ENCODE results near the gene FHIT. TPM values are rescaled to one million over a fixed set of nuclear protein-coding genes. Genes with fewer than 3 reads are reported as not detected.

FHIT gene
- total and polyA plus RNA-seq, 4 donors = 6.9 to 16.5 (median 9.9) TPM

GRCh38 chr3:60333710-60334109 lies 917.5 kb downstream of the FHIT start:
- Histone ChIP-seq H3K27me3 (ENCODE audit: control insufficient read depth, insufficient read depth, low read length) (no peaks in the 10 kb centered on the region), H3K4me3 (ENCODE audit: low read depth, low read length) (no peak overlapping the region), H3K27ac (ENCODE audit: low read depth, low read length) (no peak overlapping the region), H3K9me3 (ENCODE audit: control insufficient read depth, insufficient read depth, low read length) (no peaks in the 10 kb centered on the region), H3K4me1 (ENCODE audit: control insufficient read depth, insufficient read depth, low read length) (no peaks in the 10 kb centered on the region), H3K36me3 (ENCODE audit: control insufficient read depth, insufficient read depth, low read length) (no peaks in the 10 kb centered on the region)
- WGBS (ENCODE audit: insufficient coverage) = no CpG with 5 or more reads among the region's 1 CpG
- no peak for DNase-seq (ENCODE audit: low read depth in 4 of 6, low spot score in 6 of 6)

- Histone ChIP-seq H3K9me3 (ENCODE audit: control insufficient read depth, insufficient read depth, low read length) (no peaks in the 10 kb centered on the region), H3K4me1 (ENCODE audit: control insufficient read depth, insufficient read depth, low read length) (no peaks in the 10 kb centered on the region)
Measured at GRCh38 chr3:60330107-60330506, 921.1 kb downstream of the FHIT start.

GRCh38 chr3:60325610-60326170 lies 925.6 kb downstream of the FHIT start:
- Histone ChIP-seq H3K4me3 (ENCODE audit: low read depth, low read length) (no peak overlapping the region), H3K36me3 (ENCODE audit: control insufficient read depth, insufficient read depth, low read length) (no peaks in the 10 kb centered on the region), H3K4me1 (ENCODE audit: control insufficient read depth, insufficient read depth, low read length) (no peaks in the 10 kb centered on the region), H3K9me3 (ENCODE audit: control insufficient read depth, insufficient read depth, low read length) (no peaks in the 10 kb centered on the region), H3K27me3 (ENCODE audit: control insufficient read depth, insufficient read depth, low read length) (no peaks in the 10 kb centered on the region), H3K27ac (ENCODE audit: low read depth, low read length) (no peak overlapping the region)
- DNase-seq (ENCODE audit: low read depth in 4 of 6, low spot score in 6 of 6) = no peak
- WGBS (ENCODE audit: insufficient coverage) = 85% methylated on average over 4 of the region's 5 CpGs

More at GRCh38 chr3:60330107-60330506, 921.1 kb downstream of the FHIT start:
- Histone ChIP-seq H3K36me3 (ENCODE audit: control insufficient read depth, insufficient read depth, low read length) (no peaks in the 10 kb centered on the region), H3K27me3 (ENCODE audit: control insufficient read depth, insufficient read depth, low read length) (no peaks in the 10 kb centered on the region), H3K4me3 (ENCODE audit: low read depth, low read length) (no peak overlapping the region), H3K27ac (ENCODE audit: low read depth, low read length) (no peak overlapping the region)
- 27% methylated on average over 6 of the region's 6 CpGs for WGBS (ENCODE audit: insufficient coverage)
- DNase-seq (ENCODE audit: low read depth in 4 of 6, low spot score in 6 of 6) = peak in 1 of 6 donors; percentile 72

GRCh38 chr3:60323651-60324050 lies 927.6 kb downstream of the FHIT start:
- H3K27ac ChIP-seq (ENCODE audit: low read depth, low read length) = no peak overlapping the region
- no peaks in the 10 kb centered on the region for H3K4me1 ChIP-seq (ENCODE audit: control insufficient read depth, insufficient read depth, low read length)
- H3K27me3 ChIP-seq (ENCODE audit: control insufficient read depth, insufficient read depth, low read length) = no peaks in the 10 kb centered on the region
- H3K9me3 ChIP-seq (ENCODE audit: control insufficient read depth, insufficient read depth, low read length) = no peaks in the 10 kb centered on the region
- 95% methylated on average over 3 of the region's 3 CpGs for WGBS (ENCODE audit: insufficient coverage)
- no peak for DNase-seq (ENCODE audit: low read depth in 4 of 6, low spot score in 6 of 6)
- H3K4me3 ChIP-seq (ENCODE audit: low read depth, low read length) = no peak overlapping the region
- H3K36me3 ChIP-seq (ENCODE audit: control insufficient read depth, insufficient read depth, low read length) = no peaks in the 10 kb centered on the region

- no peaks in the 10 kb centered on the region for H3K9me3 ChIP-seq (ENCODE audit: control insufficient read depth, insufficient read depth, low read length)
- no peaks in the 10 kb centered on the region for H3K4me1 ChIP-seq (ENCODE audit: control insufficient read depth, insufficient read depth, low read length)
- DNase-seq (ENCODE audit: low read depth in 4 of 6, low spot score in 6 of 6) = no peak
- 81% methylated on average over 2 of the region's 7 CpGs for WGBS (ENCODE audit: insufficient coverage)
- no peaks in the 10 kb centered on the region for H3K27me3 ChIP-seq (ENCODE audit: control insufficient read depth, insufficient read depth, low read length)
- H3K4me3 ChIP-seq (ENCODE audit: low read depth, low read length) = no peak overlapping the region
- no peak overlapping the region for H3K27ac ChIP-seq (ENCODE audit: low read depth, low read length)
- no peaks in the 10 kb centered on the region for H3K36me3 ChIP-seq (ENCODE audit: control insufficient read depth, insufficient read depth, low read length)
Measured at GRCh38 chr3:60323180-60323579, 928.1 kb downstream of the FHIT start.

GRCh38 chr3:60322298-60322856 lies 928.9 kb downstream of the FHIT start:
- no peak for DNase-seq (ENCODE audit: low read depth in 4 of 6, low spot score in 6 of 6)
- H3K4me1 ChIP-seq (ENCODE audit: control insufficient read depth, insufficient read depth, low read length) = no peaks in the 10 kb centered on the region
- no CpG with 5 or more reads among the region's 4 CpGs for WGBS (ENCODE audit: insufficient coverage)
- no peaks in the 10 kb centered on the region for H3K9me3 ChIP-seq (ENCODE audit: control insufficient read depth, insufficient read depth, low read length)
- no peak overlapping the region for H3K4me3 ChIP-seq (ENCODE audit: low read depth, low read length)
- H3K27ac ChIP-seq (ENCODE audit: low read depth, low read length) = no peak overlapping the region
- no peaks in the 10 kb centered on the region for H3K27me3 ChIP-seq (ENCODE audit: control insufficient read depth, insufficient read depth, low read length)
- H3K36me3 ChIP-seq (ENCODE audit: control insufficient read depth, insufficient read depth, low read length) = no peaks in the 10 kb centered on the region

GRCh38 chr3:60319179-60319858 lies 931.9 kb downstream of the FHIT start:
- no peak for DNase-seq (ENCODE audit: low read depth in 4 of 6, low spot score in 6 of 6)
- no peaks in the 10 kb centered on the region for H3K36me3 ChIP-seq (ENCODE audit: control insufficient read depth, insufficient read depth, low read length)
- H3K4me3 ChIP-seq (ENCODE audit: low read depth, low read length) = no peak overlapping the region
- H3K9me3 ChIP-seq (ENCODE audit: control insufficient read depth, insufficient read depth, low read length) = no peaks in the 10 kb centered on the region
- WGBS (ENCODE audit: insufficient coverage) = 92% methylated on average over 8 of the region's 9 CpGs
- no peaks in the 10 kb centered on the region for H3K4me1 ChIP-seq (ENCODE audit: control insufficient read depth, insufficient read depth, low read length)
- no peak overlapping the region for H3K27ac ChIP-seq (ENCODE audit: low read depth, low read length)
- no peaks in the 10 kb centered on the region for H3K27me3 ChIP-seq (ENCODE audit: control insufficient read depth, insufficient read depth, low read length)

GRCh38 chr3:60316121-60316797 lies 935.0 kb downstream of the FHIT start:
- H3K27ac ChIP-seq (ENCODE audit: low read depth, low read length) = no peak overlapping the region
- no peaks in the 10 kb centered on the region for H3K9me3 ChIP-seq (ENCODE audit: control insufficient read depth, insufficient read depth, low read length)
- no peaks in the 10 kb centered on the region for H3K36me3 ChIP-seq (ENCODE audit: control insufficient read depth, insufficient read depth, low read length)
- no peak overlapping the region for H3K4me3 ChIP-seq (ENCODE audit: low read depth, low read length)
- H3K27me3 ChIP-seq (ENCODE audit: control insufficient read depth, insufficient read depth, low read length) = no peaks in the 10 kb centered on the region
- no peaks in the 10 kb centered on the region for H3K4me1 ChIP-seq (ENCODE audit: control insufficient read depth, insufficient read depth, low read length)
- peak in 2 of 6 donors; percentile 55 to 87 for DNase-seq (ENCODE audit: low read depth in 4 of 6, low spot score in 6 of 6)

GRCh38 chr3:60313951-60314461 lies 937.2 kb downstream of the FHIT start:
- 38% methylated on average over 1 of the region's 6 CpGs for WGBS (ENCODE audit: insufficient coverage)
- Histone ChIP-seq H3K27me3 (ENCODE audit: control insufficient read depth, insufficient read depth, low read length) (no peaks in the 10 kb centered on the region), H3K36me3 (ENCODE audit: control insufficient read depth, insufficient read depth, low read length) (no peaks in the 10 kb centered on the region), H3K9me3 (ENCODE audit: control insufficient read depth, insufficient read depth, low read length) (no peaks in the 10 kb centered on the region), H3K4me3 (ENCODE audit: low read depth, low read length) (no peak overlapping the region), H3K27ac (ENCODE audit: low read depth, low read length) (no peak overlapping the region), H3K4me1 (ENCODE audit: control insufficient read depth, insufficient read depth, low read length) (no peaks in the 10 kb centered on the region)
- peak in 1 of 6 donors; percentile 64 for DNase-seq (ENCODE audit: low read depth in 4 of 6, low spot score in 6 of 6)

Measured in spinal cord (tissue), 10 donors.